Jurkat, Clone E6-1 (cell line): ENCODE results near the gene GAPDH. TPM values are rescaled to one million over a fixed set of nuclear protein-coding genes. Genes with fewer than 3 reads are reported as not detected.
A peak's percentile ranks its signal among the peaks of the same experiment; 100 is the strongest.
"Not testable (repeated sequence)": the region's sequence is repeated elsewhere in the genome, so short reads cannot be mapped to it uniquely, and the experiment has no call there.

Experiments used
- DNase-seq: peaks from one replicate; pipeline ENCODE4 v3.0.0-alpha.2; 2011; ENCODE audit warnings: low read depth, low spot score
- H3K4me3 ChIP-seq: 2 replicates; pipeline ENCODE4 v1.5.1; 2011; ENCODE audit warnings: mild to moderate bottlenecking, low read length, control low read depth, moderate library complexity
- polyA plus RNA-seq: library from polyadenylated mRNA; unstranded; fragments of >200 nt; gene quantifications from one replicate; pipeline ENCODE4 v1.2.1, GENCODE V29; 2012; ENCODE audit warnings: missing spikeins; ENCODE audit not compliant: insufficient read length, insufficient read depth

GAPDH gene
- polyA plus RNA-seq = 5,274 TPM

- peak; percentile 96 for DNase-seq
- peak within 1 kb of the TSS; percentile 95 for H3K4me3 ChIP-seq
Observed at GRCh38 chr12:6533923-6534694, at the start of gene GAPDH. TSS of gene GAPDH (plus strand) at chr12:6534517. CDS start at chr12:6534833, 316 bp downstream.

- no peak for DNase-seq
- H3K4me3 ChIP-seq = no peak overlapping the region
Observed at GRCh38 chr12:6488240-6488639, 46.1 kb upstream of the GAPDH start.

GRCh38 chr12:6489449-6489848 is 44.9 kb upstream of the GAPDH start:
- DNase-seq = no peak
- no peak overlapping the region for H3K4me3 ChIP-seq

- DNase-seq, H3K4me3 ChIP-seq: not testable (repeated sequence)
Observed at GRCh38 chr12:6490673-6491072, 43.6 kb upstream of the GAPDH start.

- DNase-seq = peak; percentile 93
Observed at GRCh38 chr12:6492838-6493496, 41.4 kb upstream of the GAPDH start, which contains the start of gene MRPL51. TSS of gene MRPL51 (minus strand) at chr12:6493262. CDS start at chr12:6493136, 126 bp downstream.

GRCh38 chr12:6493497-6494257 is 40.6 kb upstream of the GAPDH start, which contains the start of gene NCAPD2:
TSS of gene NCAPD2 (plus strand) at chr12:6494102. CDS start at chr12:6495099, 997 bp downstream.
- peak; percentile 98 for DNase-seq
- H3K4me3 ChIP-seq = peak within 1 kb of the TSS; percentile 91

More at GRCh38 chr12:6492838-6493496, 41.4 kb upstream of the GAPDH start, which contains the start of gene MRPL51:
- H3K4me3 ChIP-seq = peak within 1 kb of the TSS; percentile 91

- DNase-seq = no peak
- peak overlapping the region; percentile 91 for H3K4me3 ChIP-seq
Observed at GRCh38 chr12:6494258-6494743, 40.0 kb upstream of the GAPDH start.

- H3K4me3 ChIP-seq = peak overlapping the region; percentile 91
- DNase-seq = no peak
Observed at GRCh38 chr12:6494968-6495367, 39.3 kb upstream of the GAPDH start.

- H3K4me3 ChIP-seq, DNase-seq: not testable (repeated sequence)
Observed at GRCh38 chr12:6497291-6497690, 37.0 kb upstream of the GAPDH start.

- no peak for DNase-seq
- H3K4me3 ChIP-seq = no peak overlapping the region
Observed at GRCh38 chr12:6500466-6500865, 33.9 kb upstream of the GAPDH start.

- H3K4me3 ChIP-seq = no peak overlapping the region
- DNase-seq = no peak
Observed at GRCh38 chr12:6507102-6507998, 27.0 kb upstream of the GAPDH start.

- no peak for DNase-seq
Observed at GRCh38 chr12:6508087-6508486, 26.2 kb upstream of the GAPDH start.

GRCh38 chr12:6520186-6520585 is 14.1 kb upstream of the GAPDH start:
- DNase-seq = no peak
- no peak overlapping the region for H3K4me3 ChIP-seq

More at GRCh38 chr12:6508087-6508486, 26.2 kb upstream of the GAPDH start:
- no peak overlapping the region for H3K4me3 ChIP-seq

GRCh38 chr12:6522193-6522592 is 12.1 kb upstream of the GAPDH start:
- no peak for DNase-seq
- no peak overlapping the region for H3K4me3 ChIP-seq

- no peak for DNase-seq
- no peak overlapping the region for H3K4me3 ChIP-seq
Observed at GRCh38 chr12:6523708-6524107, 10.6 kb upstream of the GAPDH start.

GRCh38 chr12:6524648-6525047 is 9.7 kb upstream of the GAPDH start:
- H3K4me3 ChIP-seq = no peak overlapping the region
- DNase-seq = no peak

- no peak overlapping the region for H3K4me3 ChIP-seq
- no peak for DNase-seq
Observed at GRCh38 chr12:6526201-6526600, 8.1 kb upstream of the GAPDH start.

GRCh38 chr12:6526766-6527525 is 7.4 kb upstream of the GAPDH start:
- no peak for DNase-seq
- no peak overlapping the region for H3K4me3 ChIP-seq
